Breast epithelium (tissue), 4 donors: ENCODE data around the gene USP46. TPM values are rescaled to one million over a fixed set of nuclear protein-coding genes. Genes with fewer than 3 reads are reported as not detected.
A peak's percentile ranks its signal among the peaks of the same experiment; 100 is the strongest.

ENCODE experiments used
- DNase-seq, 2 donors: peaks; one replicate each; pipeline ENCODE4 v3.0.0-alpha.2; 2019; ENCODE audit warnings: low spot score in 2 of 2
- H3K27ac ChIP-seq, 2 donors: fragments of 200-600 bp; sonication (generic) in 1 of 2; one replicate each; pipeline ENCODE4 v1.5.1; 2016 to 2019; ENCODE audit warnings: mild to moderate bottlenecking in 1 of 2
- H3K27me3 ChIP-seq, 2 donors: fragments of 200-600 bp; sonication (generic) in 1 of 2; one replicate each; pipeline versions ENCODE4 v1.5.1 to v1.6.0; 2017 to 2019; ENCODE audit warnings: control low read depth in 1 of 2, mild to moderate bottlenecking in 1 of 2
- H3K36me3 ChIP-seq: fragments of 200-600 bp; one replicate; pipeline ENCODE4 v1.5.1; 2019
- H3K4me1 ChIP-seq, 2 donors: fragments of 200-600 bp; sonication (generic); one replicate each; pipeline ENCODE4 v1.5.1; 2016 to 2019; ENCODE audit warnings: control low read depth in 1 of 2
- H3K4me3 ChIP-seq, 3 donors: fragments of 200-600 bp; sonication (generic); 1 replicate in 2 of 3; 2 replicates in 1 of 3; pipeline ENCODE4 v1.5.1; 2016 to 2019; ENCODE audit warnings: mild to moderate bottlenecking in 3 of 3, moderate library complexity in 2 of 3
- H3K9me3 ChIP-seq, 2 donors: fragments of 200-600 bp; sonication (generic) in 1 of 2; one replicate each; pipeline ENCODE4 v1.5.1; 2016 to 2019; ENCODE audit warnings: control low read depth in 1 of 2
- CTCF ChIP-seq, 3 donors: fragments of 450-650 bp; IDR thresholded peaks; one replicate each; pipeline ENCODE4 v1.5.1; 2016 to 2017; ENCODE audit warnings: antibody characterized with exemption in 3 of 3, mild to moderate bottlenecking in 3 of 3, moderate library complexity in 3 of 3
- POLR2A ChIP-seq: fragments of 450-650 bp; IDR thresholded peaks from one replicate; pipeline ENCODE4 v1.6.1; 2016; ENCODE audit warnings: antibody characterized with exemption, mild to moderate bottlenecking, moderate library complexity
- POLR2AphosphoS5 ChIP-seq, 3 donors: sonication (generic); formaldehyde crosslinking; IDR thresholded peaks; one replicate each; pipeline ENCODE4 v1.6.1; 2017; ENCODE audit warnings: antibody characterized with exemption in 3 of 3
- intact Hi-C: fragments of 100-400 bp; cut with DNase I; formaldehyde crosslinking; loops from one replicate; pipeline ENCODE4 v1.15.1; 2023; ENCODE audit warnings: low total_unique reads
- total RNA-seq, 3 donors: library from RNA; depleted of rRNA; stranded (reverse); fragments of >200 nt; gene quantifications; one replicate each; pipeline ENCODE4 v1.1.0, GENCODE V29; 2016

USP46 gene
- total RNA-seq, 3 donors from 2014 or later = 8.0 to 16.8 (median 14.1) TPM

DNA sequence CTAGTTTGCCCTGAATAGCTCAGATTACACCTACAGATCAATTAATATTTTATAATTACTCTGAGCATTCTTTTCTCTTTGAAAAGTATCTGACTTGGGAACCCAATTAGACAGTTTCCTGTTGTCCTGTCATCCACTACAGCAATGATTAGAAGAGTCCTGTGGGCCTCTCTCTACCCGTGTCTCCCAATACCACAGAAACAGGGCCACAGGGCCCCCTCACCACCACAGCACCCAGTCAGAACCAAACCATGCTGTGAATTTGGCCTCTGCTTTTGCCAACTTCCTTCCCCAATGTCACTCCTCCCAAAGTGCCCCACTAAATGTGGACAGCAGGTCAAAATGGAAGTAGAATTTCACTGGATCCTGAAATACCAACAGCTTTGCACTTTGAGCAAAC is 10.3 kb downstream of the USP46 start:
- H3K4me1 ChIP-seq = peaks cover 0 to 4% of the 10 kb centered on the region in 2 donors
- no peak for DNase-seq
- H3K36me3 ChIP-seq = no peaks in the 10 kb centered on the region
- H3K4me3 ChIP-seq = no peak overlapping the region
- no peak for TF ChIP-seq CTCF (IDR thresholded peaks at IDR 0.05)
- TF ChIP-seq POLR2A = no peak
- no peak for TF ChIP-seq POLR2AphosphoS5 (IDR thresholded peaks at IDR 0.05)
- H3K27me3 ChIP-seq = no peaks in the 10 kb centered on the region
- intact Hi-C loops = no loop called here
- H3K9me3 ChIP-seq = no peaks in the 10 kb centered on the region
- H3K27ac ChIP-seq = no peak overlapping the region

DNA sequence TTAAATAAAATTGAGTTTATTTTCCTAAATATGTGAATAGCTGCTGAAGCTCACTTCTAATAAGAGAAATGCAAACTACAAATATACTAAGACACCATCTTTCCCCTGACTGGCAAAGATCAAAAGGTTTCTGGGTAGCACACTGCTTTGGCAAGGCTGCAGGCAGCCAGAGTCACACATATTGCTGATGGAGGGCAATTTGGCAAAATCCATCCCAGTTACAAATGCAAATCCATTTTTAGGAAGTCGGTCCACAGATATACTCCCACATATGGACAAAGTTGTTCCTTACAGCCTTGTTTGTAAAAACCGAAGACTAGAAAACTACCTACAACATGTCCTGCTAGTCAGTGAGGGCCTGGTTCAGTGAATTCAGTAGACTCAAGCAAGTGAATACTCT is 12.4 kb downstream of the USP46 start:
- intact Hi-C loops = no loop called here
- TF ChIP-seq CTCF (IDR thresholded peaks at IDR 0.05) = no peak
- no peak for TF ChIP-seq POLR2AphosphoS5 (IDR thresholded peaks at IDR 0.05)
- TF ChIP-seq POLR2A = no peak
- no peak overlapping the region for H3K27ac ChIP-seq
- no peaks in the 10 kb centered on the region for H3K36me3 ChIP-seq
- peaks cover 0 to 7% of the 10 kb centered on the region in 2 donors for H3K4me1 ChIP-seq
- H3K9me3 ChIP-seq = no peaks in the 10 kb centered on the region
- no peaks in the 10 kb centered on the region for H3K27me3 ChIP-seq
- DNase-seq = no peak
- no peak overlapping the region for H3K4me3 ChIP-seq

DNA sequence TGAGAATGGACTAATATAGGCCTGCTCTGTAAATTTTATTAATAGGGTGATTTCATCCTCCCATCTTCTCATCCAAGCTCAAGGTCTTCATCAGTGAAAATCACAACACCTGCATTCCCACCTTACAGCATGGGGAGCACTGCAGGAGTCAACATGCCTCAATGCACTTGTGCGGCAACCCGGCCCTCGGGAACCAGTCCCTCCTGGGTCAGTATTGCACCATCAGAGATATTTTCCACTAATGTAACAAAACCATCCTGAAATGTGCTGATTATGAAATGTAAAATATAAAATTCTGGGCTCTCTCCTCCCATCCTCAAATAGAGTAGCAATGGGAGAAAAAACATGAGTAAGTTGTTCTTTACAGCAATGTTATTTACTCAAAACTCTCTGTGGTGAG is 13.0 kb downstream of the USP46 start:
- Histone ChIP-seq H3K36me3 (no peaks in the 10 kb centered on the region), H3K9me3 (no peaks in the 10 kb centered on the region), H3K27me3 (no peaks in the 10 kb centered on the region), H3K27ac (no peak overlapping the region), H3K4me1 (peaks cover 0 to 7% of the 10 kb centered on the region in 2 donors), H3K4me3 (no peak overlapping the region)
- intact Hi-C loops = no loop called here
- no peak for DNase-seq
- TF ChIP-seq POLR2AphosphoS5 (IDR thresholded peaks at IDR 0.05) = no peak
- TF ChIP-seq CTCF (IDR thresholded peaks at IDR 0.05) = no peak
- TF ChIP-seq POLR2A = no peak

DNA sequence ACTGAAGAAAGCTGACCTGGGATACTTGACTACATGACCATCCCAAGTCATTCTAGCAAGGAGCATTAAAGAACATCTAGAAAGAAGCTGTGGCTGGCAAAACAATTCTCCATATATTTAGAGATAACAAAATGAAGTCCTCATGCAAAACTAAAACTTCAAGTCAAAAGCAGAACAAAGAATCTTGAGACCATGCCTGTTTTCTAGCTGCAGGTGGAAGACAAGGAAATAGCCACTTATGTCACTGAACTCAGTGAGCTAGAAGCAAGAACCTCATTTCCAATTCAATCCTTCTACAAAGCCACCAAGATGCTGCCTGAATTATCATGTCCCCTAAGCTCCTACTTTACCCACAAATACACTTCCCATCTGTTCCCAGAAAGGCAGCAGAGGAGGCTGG is 13.8 kb downstream of the USP46 start:
- peaks cover 0 to 7% of the 10 kb centered on the region in 2 donors for H3K4me1 ChIP-seq
- no peaks in the 10 kb centered on the region for H3K27me3 ChIP-seq
- H3K4me3 ChIP-seq = no peak overlapping the region
- intact Hi-C loops = no loop called here
- no peaks in the 10 kb centered on the region for H3K36me3 ChIP-seq
- no peak for DNase-seq
- TF ChIP-seq CTCF (IDR thresholded peaks at IDR 0.05) (no peak), POLR2AphosphoS5 (IDR thresholded peaks at IDR 0.05) (no peak), POLR2A (no peak)
- no peak overlapping the region for H3K27ac ChIP-seq
- no peaks in the 10 kb centered on the region for H3K9me3 ChIP-seq

- TF ChIP-seq POLR2AphosphoS5 (IDR thresholded peaks at IDR 0.05) (no peak), POLR2A (no peak), CTCF (IDR thresholded peaks at IDR 0.05) (no peak)
- H3K27me3 ChIP-seq = no peaks in the 10 kb centered on the region
- DNase-seq = peak in 1 of 2 donors; percentile 48
- intact Hi-C loops = no loop called here
- H3K9me3 ChIP-seq = no peaks in the 10 kb centered on the region
- H3K27ac ChIP-seq = no peak overlapping the region
- H3K36me3 ChIP-seq = no peaks in the 10 kb centered on the region
- no peak overlapping the region for H3K4me3 ChIP-seq
- peaks cover 0 to 7% of the 10 kb centered on the region in 2 donors for H3K4me1 ChIP-seq
Observed at GRCh38 chr4:52643785-52644244, 15.3 kb downstream of the USP46 start.
